H9 (cell line): Measurements from ENCODE around the gene EHBP1. TPM values are rescaled to one million over a fixed set of nuclear protein-coding genes. Genes with fewer than 3 reads are reported as not detected.

Experiments
- DNase-seq: peaks from one replicate; pipeline ENCODE4 v3.0.0-alpha.2; 2017
- H2AFZ ChIP-seq: one replicate; pipeline ENCODE4 v1.6.1; 2013; ENCODE audit warnings: mild to moderate bottlenecking, low read length, control low read depth, moderate library complexity
- H2AK5ac ChIP-seq: 2 replicates; pipeline ENCODE4 v1.6.1; 2013; ENCODE audit warnings: low read length, control low read depth, mixed read lengths; ENCODE audit not compliant: insufficient read length
- H2BK120ac ChIP-seq: one replicate; pipeline ENCODE4 v1.6.1; 2013; ENCODE audit warnings: low read depth, mild to moderate bottlenecking, low read length, control low read depth, inconsistent platforms; ENCODE audit not compliant: poor library complexity, severe bottlenecking
- H2BK12ac ChIP-seq: 2 replicates; pipeline ENCODE4 v1.6.1; 2013; ENCODE audit warnings: low read length, control low read depth, mixed read lengths, low read depth; ENCODE audit not compliant: insufficient read length
- H2BK15ac ChIP-seq: 2 replicates; pipeline ENCODE4 v1.6.1; 2013; ENCODE audit warnings: low read depth, low read length, control low read depth
- H2BK20ac ChIP-seq: one replicate; pipeline ENCODE4 v1.6.1; 2013; ENCODE audit warnings: low read depth, mild to moderate bottlenecking, low read length, control low read depth, inconsistent platforms; ENCODE audit not compliant: poor library complexity, severe bottlenecking
- H2BK5ac ChIP-seq: 2 replicates; pipeline ENCODE4 v1.6.1; 2013; ENCODE audit warnings: low read length, control low read depth, mixed read lengths; ENCODE audit not compliant: insufficient read length
- H3K14ac ChIP-seq: 2 replicates; pipeline ENCODE4 v1.6.1; 2013; ENCODE audit warnings: low read length, control low read depth; ENCODE audit not compliant: insufficient read depth
- H3K18ac ChIP-seq: 2 replicates; pipeline ENCODE4 v1.6.1; 2013; ENCODE audit warnings: low read depth, mild to moderate bottlenecking, mixed read lengths, low read length, control low read depth; ENCODE audit not compliant: insufficient read length
- H3K23ac ChIP-seq: 2 replicates; pipeline ENCODE4 v1.6.1; 2013; ENCODE audit warnings: low read length, control low read depth, mixed read lengths, low read depth; ENCODE audit not compliant: insufficient read length
- H3K23me2 ChIP-seq: 2 replicates; pipeline ENCODE4 v1.6.1; 2013; ENCODE audit warnings: low read depth, mild to moderate bottlenecking, mixed read lengths, low read length, control low read depth; ENCODE audit not compliant: insufficient read length, poor library complexity, severe bottlenecking
- H3K27ac ChIP-seq: 2 replicates; pipeline ENCODE4 v1.5.1; 2013; ENCODE audit warnings: low read length, control low read depth, mixed read lengths, low read depth; ENCODE audit not compliant: insufficient read length
- H3K27me3 ChIP-seq: 2 replicates; pipeline ENCODE4 v1.6.1; 2013; ENCODE audit warnings: low read length, control low read depth, inconsistent platforms; ENCODE audit not compliant: insufficient read depth
- H3K4ac ChIP-seq: 2 replicates; pipeline ENCODE4 v1.6.1; 2013; ENCODE audit warnings: low read depth, mild to moderate bottlenecking, control low read depth, inconsistent platforms, low read length, moderate library complexity
- H3K4me1 ChIP-seq: 2 replicates; pipeline ENCODE4 v1.6.1; 2013; ENCODE audit warnings: low read length, control low read depth, inconsistent platforms; ENCODE audit not compliant: insufficient read depth
- H3K4me2 ChIP-seq: 2 replicates; pipeline ENCODE4 v1.6.1; 2013; ENCODE audit warnings: low read length, control low read depth, mixed read lengths; ENCODE audit not compliant: insufficient read length, insufficient read depth
- H3K56ac ChIP-seq: 2 replicates; pipeline ENCODE4 v1.6.1; 2013; ENCODE audit warnings: low read depth, mild to moderate bottlenecking, mixed read lengths, low read length, control low read depth; ENCODE audit not compliant: insufficient read length
- H3K79me1 ChIP-seq: 2 replicates; pipeline ENCODE4 v1.6.1; 2013; ENCODE audit warnings: low read depth, mild to moderate bottlenecking, moderate library complexity, low read length, control low read depth, inconsistent platforms; ENCODE audit not compliant: insufficient read depth, poor library complexity, severe bottlenecking
- H3K79me2 ChIP-seq: 2 replicates; pipeline ENCODE4 v1.6.1; 2013; ENCODE audit warnings: low read length, control low read depth, inconsistent platforms; ENCODE audit not compliant: insufficient read depth
- H3K9ac ChIP-seq: 2 replicates; pipeline ENCODE4 v1.6.1; 2013; ENCODE audit warnings: low read length, control low read depth, mixed read lengths; ENCODE audit not compliant: insufficient read length; ENCODE audit errors: extremely low read depth
- H3K9me3 ChIP-seq: one replicate; pipeline ENCODE4 v1.6.1; 2013; ENCODE audit warnings: low read depth, low read length, inconsistent platforms; ENCODE audit not compliant: control insufficient read depth
- H3T11ph ChIP-seq: one replicate; pipeline ENCODE4 v1.6.1; 2013; ENCODE audit warnings: mild to moderate bottlenecking, low read length, control low read depth, inconsistent platforms
- H4K20me1 ChIP-seq: one replicate; pipeline ENCODE4 v1.6.1; 2013; ENCODE audit not compliant: control insufficient read depth, insufficient read length, insufficient read depth
- H4K5ac ChIP-seq: 2 replicates; pipeline ENCODE4 v1.6.1; 2013; ENCODE audit warnings: low read depth, mild to moderate bottlenecking, mixed read lengths, low read length, control low read depth; ENCODE audit not compliant: insufficient read length
- H4K8ac ChIP-seq: replicated peaks from 2 replicates; pipeline ENCODE4 v1.6.1; 2013; ENCODE audit warnings: low read length, control low read depth, mixed read lengths, low read depth; ENCODE audit not compliant: insufficient read length
- H4K91ac ChIP-seq: 2 replicates; pipeline ENCODE4 v1.6.1; 2013; ENCODE audit warnings: low read depth, mild to moderate bottlenecking, moderate library complexity, mixed read lengths, low read length, control low read depth; ENCODE audit not compliant: insufficient read length
- H3K27ac Mint-ChIP-seq, 3 experiments: 2 replicates in 2 of 3; 3 replicates in 1 of 3; pipeline ENCODE4 v1.8.0; 2020 to 2021; ENCODE audit warnings: mixed read lengths in 3 of 3, mild to moderate bottlenecking in 1 of 3, moderate library complexity in 1 of 3
- H3K27me3 Mint-ChIP-seq: 2 replicates; pipeline ENCODE4 v1.8.0; 2021; ENCODE audit warnings: low read depth, mild to moderate bottlenecking, moderate library complexity, mixed read lengths
- H3K36me3 Mint-ChIP-seq, 3 experiments: 2 replicates in 2 of 3; 3 replicates in 1 of 3; pipeline ENCODE4 v1.8.0; 2020 to 2021; ENCODE audit warnings: low read depth in 3 of 3, mixed read lengths in 3 of 3; ENCODE audit not compliant: insufficient read depth in 1 of 3
- H3K4me1 Mint-ChIP-seq, 2 experiments: 2 replicates each; pipeline ENCODE4 v1.8.0; 2020; ENCODE audit warnings: mixed read lengths in 2 of 2
- H3K4me3 Mint-ChIP-seq, 2 experiments: 2 replicates in 1 of 2; 3 replicates in 1 of 2; pipeline ENCODE4 v1.8.0; 2020 to 2021; ENCODE audit warnings: mild to moderate bottlenecking in 2 of 2, mixed read lengths in 2 of 2, moderate library complexity in 1 of 2
- H3K9me3 Mint-ChIP-seq, 2 experiments: 2 replicates in 1 of 2; 3 replicates in 1 of 2; pipeline ENCODE4 v1.8.0; 2020; ENCODE audit warnings: mild to moderate bottlenecking in 2 of 2, mixed read lengths in 2 of 2, moderate library complexity in 1 of 2
- WGBS: extraction: QIAGEN DNeasy Blood & Tissue Kit; methylation state at CpG from one replicate; pipeline ENCODE4 v1.1.7; 2013; ENCODE audit warnings: missing lambda C conversion rate, low lambda C conversion rate, mixed read lengths; ENCODE audit not compliant: insufficient read length; ENCODE audit errors: extremely low coverage; 5-methylcytosine and 5-hydroxymethylcytosine counted together
- total RNA-seq: library from RNA; stranded (reverse); gene quantifications from 2 replicates; pipeline ENCODE4 v1.2.1, GENCODE V29; 2021
- TF ChIP-seq, protein P1 (sequence below): fragments of 200-600 bp; sonication (generic); conservative IDR thresholded peaks from 3 replicates; pipeline ENCODE4 v1.8.0; 2021; ENCODE audit warnings: antibody characterized with exemption, mild to moderate bottlenecking

EHBP1 gene
- total RNA-seq, 1 experiment from 2014 or later: 35.6 TPM

DNA sequence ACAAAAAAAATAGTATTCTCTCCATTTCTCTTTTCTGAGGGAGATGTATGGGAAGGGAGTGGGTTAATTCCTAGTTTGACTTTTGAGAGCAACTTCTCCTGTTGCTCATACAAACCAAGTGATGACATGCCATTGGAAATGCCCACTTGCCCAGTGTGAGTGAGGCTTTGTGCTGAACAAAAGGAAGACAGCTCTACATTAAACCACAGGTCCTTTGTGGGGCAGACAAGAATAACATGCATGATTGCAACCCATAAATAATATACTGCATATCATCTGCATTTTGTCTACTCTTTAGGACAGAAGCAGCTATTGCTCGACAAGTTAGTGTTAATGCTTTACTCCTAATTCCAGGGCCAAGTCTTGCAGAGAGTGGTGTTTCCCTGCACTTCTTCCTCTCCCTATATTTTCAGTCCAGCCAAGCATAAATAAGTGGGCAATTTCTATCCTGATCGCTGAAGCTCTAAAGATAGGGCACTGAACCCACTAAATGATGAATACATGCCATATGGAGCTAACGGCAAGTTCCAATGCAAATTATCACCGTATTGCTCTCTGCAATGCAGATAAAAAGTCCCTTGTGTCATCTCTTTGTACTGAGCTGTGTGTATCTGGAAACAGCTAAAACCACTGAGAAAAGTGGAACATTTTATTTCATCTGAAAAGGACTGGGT is 19.4 kb upstream of the EHBP1 start:
- H3K79me2 ChIP-seq: no peaks in the 10 kb centered on the region
- no peaks in the 10 kb centered on the region for H3K27me3 ChIP-seq
- H3K9me3 ChIP-seq: no peaks in the 10 kb centered on the region
- H3K4me1 ChIP-seq: no peaks in the 10 kb centered on the region
- Mint-ChIP-seq H3K27ac (no peak overlapping the region), H3K9me3 (no peaks in the 10 kb centered on the region), H3K27me3 (no peaks in the 10 kb centered on the region), H3K4me1 (no peaks in the 10 kb centered on the region), H3K4me3 (no peak overlapping the region), H3K36me3 (no peaks in the 10 kb centered on the region)
- no peak for DNase-seq
- no peak overlapping the region for H3K23ac ChIP-seq
- no peak overlapping the region for H3K18ac ChIP-seq
- no peak overlapping the region for H2AFZ ChIP-seq
- no peak overlapping the region for H3K4ac ChIP-seq
- no peaks in the 10 kb centered on the region for H4K20me1 ChIP-seq
- no peak overlapping the region for H2AK5ac ChIP-seq
- H3K9ac ChIP-seq: no peak overlapping the region
- no peak overlapping the region for H3T11ph ChIP-seq
- no peak overlapping the region for H2BK12ac ChIP-seq
- H3K27ac ChIP-seq: no peak overlapping the region
- H2BK20ac ChIP-seq: no peak overlapping the region
- H4K91ac ChIP-seq: no peak overlapping the region
- H3K4me2 ChIP-seq: no peak overlapping the region
- no peak overlapping the region for H2BK120ac ChIP-seq
- H3K56ac ChIP-seq: no peak overlapping the region
- TF ChIP-seq, protein P1, sequence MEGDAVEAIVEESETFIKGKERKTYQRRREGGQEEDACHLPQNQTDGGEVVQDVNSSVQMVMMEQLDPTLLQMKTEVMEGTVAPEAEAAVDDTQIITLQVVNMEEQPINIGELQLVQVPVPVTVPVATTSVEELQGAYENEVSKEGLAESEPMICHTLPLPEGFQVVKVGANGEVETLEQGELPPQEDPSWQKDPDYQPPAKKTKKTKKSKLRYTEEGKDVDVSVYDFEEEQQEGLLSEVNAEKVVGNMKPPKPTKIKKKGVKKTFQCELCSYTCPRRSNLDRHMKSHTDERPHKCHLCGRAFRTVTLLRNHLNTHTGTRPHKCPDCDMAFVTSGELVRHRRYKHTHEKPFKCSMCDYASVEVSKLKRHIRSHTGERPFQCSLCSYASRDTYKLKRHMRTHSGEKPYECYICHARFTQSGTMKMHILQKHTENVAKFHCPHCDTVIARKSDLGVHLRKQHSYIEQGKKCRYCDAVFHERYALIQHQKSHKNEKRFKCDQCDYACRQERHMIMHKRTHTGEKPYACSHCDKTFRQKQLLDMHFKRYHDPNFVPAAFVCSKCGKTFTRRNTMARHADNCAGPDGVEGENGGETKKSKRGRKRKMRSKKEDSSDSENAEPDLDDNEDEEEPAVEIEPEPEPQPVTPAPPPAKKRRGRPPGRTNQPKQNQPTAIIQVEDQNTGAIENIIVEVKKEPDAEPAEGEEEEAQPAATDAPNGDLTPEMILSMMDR: no peak
- H4K8ac ChIP-seq: no peak overlapping the region
- H3K14ac ChIP-seq: no peak overlapping the region
- H2BK5ac ChIP-seq: no peak overlapping the region
- no CpG with 5 or more reads among the region's 4 CpGs for WGBS
- no peak overlapping the region for H4K5ac ChIP-seq
- no peaks in the 10 kb centered on the region for H3K23me2 ChIP-seq
- no peaks in the 10 kb centered on the region for H3K79me1 ChIP-seq
- no peak overlapping the region for H2BK15ac ChIP-seq
